ENCODE measurements around the gene PIK3C3.

The PIK3C3 gene

DNA sequence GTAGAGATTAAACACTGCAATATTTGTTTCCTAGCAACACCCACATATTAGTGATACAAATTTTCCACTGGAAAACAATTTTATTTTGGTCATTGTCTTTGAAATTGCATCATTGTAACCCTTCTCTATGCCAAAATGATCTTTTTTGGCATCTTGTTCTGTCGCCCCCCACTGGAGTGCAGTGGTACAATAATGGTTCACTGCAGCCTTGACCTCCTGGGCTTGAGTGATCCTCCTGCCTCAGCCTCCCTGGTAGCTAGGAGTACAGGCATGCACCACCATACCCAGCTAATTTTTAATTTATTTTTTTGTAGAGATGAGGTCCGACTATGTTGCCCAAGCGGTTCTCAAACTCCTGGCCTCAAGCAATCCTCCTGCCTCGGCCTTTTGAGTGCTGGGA lies 117.4 kb downstream of the PIK3C3 start:
- no peak overlapping the region for H3K4me3 ChIP-seq (replicated peaks; ENCODE audit: low read depth, low read length)
- no peak for DNase-seq (ENCODE audit: extremely low read depth, low read depth)
- TF ChIP-seq, protein P1, sequence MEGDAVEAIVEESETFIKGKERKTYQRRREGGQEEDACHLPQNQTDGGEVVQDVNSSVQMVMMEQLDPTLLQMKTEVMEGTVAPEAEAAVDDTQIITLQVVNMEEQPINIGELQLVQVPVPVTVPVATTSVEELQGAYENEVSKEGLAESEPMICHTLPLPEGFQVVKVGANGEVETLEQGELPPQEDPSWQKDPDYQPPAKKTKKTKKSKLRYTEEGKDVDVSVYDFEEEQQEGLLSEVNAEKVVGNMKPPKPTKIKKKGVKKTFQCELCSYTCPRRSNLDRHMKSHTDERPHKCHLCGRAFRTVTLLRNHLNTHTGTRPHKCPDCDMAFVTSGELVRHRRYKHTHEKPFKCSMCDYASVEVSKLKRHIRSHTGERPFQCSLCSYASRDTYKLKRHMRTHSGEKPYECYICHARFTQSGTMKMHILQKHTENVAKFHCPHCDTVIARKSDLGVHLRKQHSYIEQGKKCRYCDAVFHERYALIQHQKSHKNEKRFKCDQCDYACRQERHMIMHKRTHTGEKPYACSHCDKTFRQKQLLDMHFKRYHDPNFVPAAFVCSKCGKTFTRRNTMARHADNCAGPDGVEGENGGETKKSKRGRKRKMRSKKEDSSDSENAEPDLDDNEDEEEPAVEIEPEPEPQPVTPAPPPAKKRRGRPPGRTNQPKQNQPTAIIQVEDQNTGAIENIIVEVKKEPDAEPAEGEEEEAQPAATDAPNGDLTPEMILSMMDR (IDR thresholded peaks at IDR 0.05; ENCODE audit: low read depth, low read length, missing control alignments): peak; percentile 4

DNA sequence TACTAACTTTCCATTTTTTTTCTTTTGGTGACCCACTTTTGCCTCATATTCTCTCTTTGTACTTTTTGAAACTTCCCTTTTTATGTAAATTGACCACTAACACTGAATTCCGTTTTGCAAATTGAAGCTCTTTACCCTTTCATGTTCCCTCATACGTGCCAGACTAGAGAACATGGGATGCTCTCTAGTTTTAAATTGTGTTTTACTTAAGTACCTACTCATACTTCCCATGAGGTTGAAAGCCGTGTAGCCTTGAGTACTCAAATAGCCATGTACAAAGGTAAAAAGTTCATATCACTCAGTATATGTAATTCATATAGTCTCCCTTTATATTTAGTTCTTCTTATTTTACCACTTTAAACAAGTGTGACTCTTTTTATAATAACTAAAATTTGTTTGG lies 119.7 kb downstream of the PIK3C3 start:
- H3K4me3 ChIP-seq (replicated peaks; ENCODE audit: low read depth, low read length): no peak overlapping the region
- TF ChIP-seq, protein P1 (IDR thresholded peaks at IDR 0.05; ENCODE audit: low read depth, low read length, missing control alignments): no peak
- DNase-seq (ENCODE audit: extremely low read depth, low read depth): no peak

DNA sequence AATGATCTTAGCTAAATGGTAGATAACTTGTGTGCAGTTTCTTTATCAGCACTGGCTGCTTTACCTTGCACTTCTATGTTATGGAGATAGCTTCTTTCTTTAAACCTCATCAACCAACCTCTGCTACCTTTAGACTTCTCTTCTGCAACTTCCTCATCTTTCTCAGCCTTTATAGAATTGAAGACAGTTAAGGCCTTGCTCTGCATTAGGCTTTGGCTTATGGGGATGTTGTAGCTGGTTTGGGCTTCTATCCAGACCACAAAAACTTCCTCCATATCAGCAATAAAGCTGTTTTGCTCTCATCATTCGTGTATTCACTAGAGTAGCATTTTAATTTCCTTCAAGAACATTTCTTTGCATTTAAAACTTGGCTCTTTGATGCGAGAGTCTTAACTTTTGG lies 123.7 kb downstream of the PIK3C3 start:
- no peak overlapping the region for H3K4me3 ChIP-seq (replicated peaks; ENCODE audit: low read depth, low read length)
- TF ChIP-seq, protein P1 (IDR thresholded peaks at IDR 0.05; ENCODE audit: low read depth, low read length, missing control alignments): no peak
- no peak for DNase-seq (ENCODE audit: extremely low read depth, low read depth)

DNA sequence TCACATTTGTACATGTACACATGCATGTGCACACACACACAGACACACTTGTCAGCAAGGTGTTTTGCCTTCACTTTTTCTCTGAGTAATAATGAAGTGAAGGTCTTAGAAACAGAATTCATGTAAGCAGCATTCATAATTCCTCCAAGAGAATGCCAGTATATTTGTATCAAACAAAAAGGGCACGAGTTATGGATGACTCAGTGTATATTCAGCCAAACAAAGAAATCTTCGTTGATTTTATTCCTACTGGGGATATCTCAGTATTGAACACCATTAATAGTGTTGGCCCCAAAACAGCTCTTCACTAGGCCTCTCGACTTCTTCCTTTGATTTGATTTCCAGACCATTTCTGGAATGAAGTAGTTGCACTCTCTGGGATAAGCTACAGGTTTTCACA lies 125.3 kb downstream of the PIK3C3 start:
- DNase-seq (ENCODE audit: extremely low read depth, low read depth): no peak
- TF ChIP-seq, protein P1 (IDR thresholded peaks at IDR 0.05; ENCODE audit: low read depth, low read length, missing control alignments): no peak
- no peak overlapping the region for H3K4me3 ChIP-seq (replicated peaks; ENCODE audit: low read depth, low read length)

DNA sequence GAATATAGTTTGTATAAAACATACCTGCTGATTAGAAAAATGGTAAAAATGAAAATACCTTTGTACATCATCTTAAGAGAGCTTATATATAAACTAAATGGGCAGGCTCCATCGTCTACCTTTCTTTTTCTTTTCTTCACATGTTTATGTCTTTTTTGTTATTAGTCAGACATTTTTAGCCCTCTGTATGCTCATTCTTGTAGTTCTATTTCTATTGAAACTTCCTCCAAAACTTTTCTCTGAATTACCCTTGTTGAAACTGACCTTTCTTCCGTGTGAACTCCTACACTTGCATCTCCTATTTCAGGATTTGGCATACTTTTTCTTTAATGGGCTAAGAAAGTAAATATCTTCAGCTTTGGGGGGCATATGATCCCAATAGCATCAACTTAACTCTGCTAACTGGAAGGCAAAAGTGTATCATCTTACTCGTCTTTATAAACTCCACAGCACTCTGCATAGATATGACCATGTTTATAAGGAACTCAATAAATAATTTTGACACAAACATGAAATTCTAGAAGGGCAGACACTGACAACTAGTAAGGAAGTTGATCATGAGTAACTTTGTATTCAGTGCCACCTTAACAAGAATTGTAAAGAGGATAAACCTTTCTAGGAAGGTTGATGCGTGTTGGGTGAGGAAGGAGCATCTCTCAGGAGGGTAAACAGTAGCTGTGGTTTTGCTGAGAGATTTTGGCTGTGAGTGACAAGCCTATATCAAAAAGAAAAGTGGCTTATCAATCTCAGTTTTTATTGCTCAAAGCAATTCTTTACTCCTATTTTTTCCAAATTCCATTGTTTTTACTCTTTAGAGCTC lies 127.6 kb downstream of the PIK3C3 start:
- TF ChIP-seq, protein P1 (IDR thresholded peaks at IDR 0.05; ENCODE audit: low read depth, low read length, missing control alignments): no peak
- H3K4me3 ChIP-seq (replicated peaks; ENCODE audit: low read depth, low read length): no peak overlapping the region
- no peak for DNase-seq (ENCODE audit: extremely low read depth, low read depth)

DNA sequence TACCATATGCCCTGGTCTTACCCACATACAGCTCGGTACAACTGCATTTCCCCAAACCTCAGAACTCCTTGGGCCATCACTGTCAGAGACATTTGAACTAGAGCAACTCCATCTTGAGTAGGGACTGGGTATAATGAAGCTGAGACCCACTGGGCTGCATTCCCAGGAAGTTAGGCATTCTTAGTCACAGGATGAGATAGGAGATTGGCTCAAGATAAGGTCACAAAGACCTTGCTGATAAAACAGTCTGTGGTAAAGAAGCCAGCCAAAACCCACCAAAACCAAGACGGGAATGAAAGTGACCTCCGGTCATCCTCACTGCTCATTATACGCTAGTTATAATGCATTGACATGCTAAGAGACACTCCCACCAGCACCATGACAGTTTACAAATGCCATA lies 131.3 kb downstream of the PIK3C3 start:
- H3K4me3 ChIP-seq (replicated peaks; ENCODE audit: low read depth, low read length): no peak overlapping the region
- TF ChIP-seq, protein P1 (IDR thresholded peaks at IDR 0.05; ENCODE audit: low read depth, low read length, missing control alignments): no peak
- no peak for DNase-seq (ENCODE audit: extremely low read depth, low read depth)
